Liver (tissue), 9 donors: Measurements from ENCODE around the gene BABAM1. TPM values are rescaled to one million over a fixed set of nuclear protein-coding genes. Genes with fewer than 3 reads are reported as not detected.

ENCODE experiments used
- DNase-seq: peaks from one replicate; pipeline ENCODE4 v3.0.0-alpha.2; 2017; ENCODE audit warnings: low spot score
- H3K27ac ChIP-seq, 2 donors: one replicate each; pipeline ENCODE4 v1.7.0; 2013; ENCODE audit warnings: inconsistent platforms in 2 of 2, low read length in 2 of 2, control low read depth in 1 of 2, low read depth in 1 of 2, mild to moderate bottlenecking in 1 of 2
- H3K27me3 ChIP-seq, 4 donors: one replicate each; pipeline versions ENCODE4 v1.6.1 to v1.7.0; 2013; ENCODE audit warnings: low read length in 3 of 4, inconsistent platforms in 1 of 4, mild to moderate bottlenecking in 1 of 4, moderate library complexity in 1 of 4; ENCODE audit not compliant: control insufficient read depth in 4 of 4, insufficient read depth in 4 of 4
- H3K36me3 ChIP-seq, 4 donors: one replicate each; pipeline versions ENCODE4 v1.6.1 to v1.7.0; 2013; ENCODE audit warnings: low read length in 3 of 4, mild to moderate bottlenecking in 3 of 4, low read depth in 1 of 4, moderate library complexity in 1 of 4; ENCODE audit not compliant: control insufficient read depth in 4 of 4, insufficient read depth in 3 of 4
- H3K4me1 ChIP-seq, 4 donors: one replicate each; pipeline versions ENCODE4 v1.6.1 to v1.7.0; 2013; ENCODE audit warnings: low read length in 3 of 4, mild to moderate bottlenecking in 3 of 4, moderate library complexity in 1 of 4; ENCODE audit not compliant: control insufficient read depth in 4 of 4, insufficient read depth in 4 of 4
- H3K4me3 ChIP-seq, 3 donors: one replicate each; pipeline versions ENCODE4 v1.6.1 to v1.7.0; 2013; ENCODE audit warnings: low read length in 3 of 3, control low read depth in 1 of 3, low read depth in 1 of 3, mild to moderate bottlenecking in 1 of 3
- H3K9ac ChIP-seq, 2 donors: one replicate each; pipeline ENCODE4 v1.7.0; 2013; ENCODE audit warnings: low read length in 2 of 2, mild to moderate bottlenecking in 2 of 2, moderate library complexity in 2 of 2, control low read depth in 1 of 2, low read depth in 1 of 2
- H3K9me3 ChIP-seq, 4 donors: one replicate each; pipeline versions ENCODE4 v1.6.1 to v1.7.0; 2013; ENCODE audit warnings: low read length in 3 of 4; ENCODE audit not compliant: control insufficient read depth in 4 of 4
- ATF3 ChIP-seq: IDR thresholded peaks from 2 replicates; pipeline ENCODE4 v1.6.1; 2016; ENCODE audit warnings: antibody characterized with exemption
- CTCF ChIP-seq: fragments of 150-350 bp; IDR thresholded peaks from 2 replicates; pipeline ENCODE4 v1.5.1; 2017; ENCODE audit warnings: improper control_type of control experiment, low read depth, low read length; ENCODE audit not compliant: missing input control
- EGR1 ChIP-seq, 2 donors: IDR thresholded peaks; 2 replicates each; pipeline ENCODE4 v1.6.1; 2016 to 2018; ENCODE audit warnings: antibody characterized with exemption in 2 of 2, low read depth in 2 of 2
- FOXA1 ChIP-seq: IDR thresholded peaks from 2 replicates; pipeline ENCODE4 v1.6.1; 2016; ENCODE audit warnings: antibody characterized with exemption
- FOXA2 ChIP-seq: IDR thresholded peaks from 2 replicates; pipeline ENCODE4 v1.6.1; 2016; ENCODE audit warnings: antibody characterized with exemption
- GABPA ChIP-seq, 2 donors: IDR thresholded peaks in 1 of 2; conservative IDR thresholded peaks in 1 of 2; 2 replicates each; pipeline ENCODE4 v1.6.1; 2016; ENCODE audit warnings: antibody characterized with exemption in 2 of 2, mild to moderate bottlenecking in 1 of 2, moderate library complexity in 1 of 2
- HNF4A ChIP-seq, 2 donors: conservative IDR thresholded peaks; 2 replicates each; pipeline ENCODE4 v1.6.1; 2016; ENCODE audit warnings: antibody characterized with exemption in 2 of 2, mild to moderate bottlenecking in 2 of 2
- HNF4G ChIP-seq: IDR thresholded peaks from 2 replicates; pipeline ENCODE4 v1.6.1; 2016; ENCODE audit warnings: antibody characterized with exemption
- JUND ChIP-seq, 2 donors: IDR thresholded peaks; 2 replicates each; pipeline ENCODE4 v1.6.1; 2016; ENCODE audit warnings: antibody characterized with exemption in 2 of 2
- NR2F2 ChIP-seq: IDR thresholded peaks from 2 replicates; pipeline ENCODE4 v1.6.1; 2016; ENCODE audit warnings: antibody characterized with exemption
- RAD21 ChIP-seq, 2 donors: IDR thresholded peaks; 2 replicates each; pipeline ENCODE4 v1.6.1; 2016; ENCODE audit warnings: antibody characterized with exemption in 2 of 2, mild to moderate bottlenecking in 2 of 2
- RXRA ChIP-seq, 2 donors: IDR thresholded peaks; 2 replicates each; pipeline ENCODE4 v1.6.1; 2017 to 2018; ENCODE audit warnings: antibody characterized with exemption in 2 of 2, mild to moderate bottlenecking in 1 of 2
- SP1 ChIP-seq: IDR thresholded peaks from 2 replicates; pipeline ENCODE4 v1.6.1; 2018; ENCODE audit warnings: antibody characterized with exemption, mild to moderate bottlenecking
- TAF1 ChIP-seq: conservative IDR thresholded peaks from 2 replicates; pipeline ENCODE4 v1.6.1; 2016; ENCODE audit warnings: antibody characterized with exemption, mild to moderate bottlenecking
- YY1 ChIP-seq: IDR thresholded peaks from 2 replicates; pipeline ENCODE4 v1.6.1; 2016; ENCODE audit warnings: antibody characterized with exemption, mild to moderate bottlenecking
- WGBS: extraction: QIAGEN DNeasy Blood & Tissue Kit; methylation state at CpG from one replicate; pipeline ENCODE4 v1.1.7; 2013; 5-methylcytosine and 5-hydroxymethylcytosine counted together
- polyA plus RNA-seq, 2 donors: library from polyadenylated mRNA; stranded (reverse) in 1 of 2; unstranded in 1 of 2; fragments of 200-250 nt in 1 of 2; fragments of >200 nt in 1 of 2; fragmentation: Nextera tagmentation in 1 of 2; extraction: Ambion mirVana in 1 of 2; gene quantifications; one replicate each; pipeline versions ENCODE4 v1.2.1 to v1.2.3, GENCODE V29; 2013 to 2015
- total RNA-seq, 2 donors: library from RNA; depleted of rRNA; stranded (reverse); fragments of >200 nt; gene quantifications; one replicate each; pipeline ENCODE4 v1.2.3, GENCODE V29; 2014
- TF ChIP-seq, protein P1 (sequence below): IDR thresholded peaks from 2 replicates; pipeline ENCODE4 v1.6.1; 2016; ENCODE audit warnings: antibody characterized with exemption
- TF ChIP-seq, protein P2 (sequence below): IDR thresholded peaks from 2 replicates; pipeline ENCODE4 v1.6.1; 2016; ENCODE audit warnings: antibody characterized with exemption, mild to moderate bottlenecking
- TF ChIP-seq, protein P3 (sequence below): IDR thresholded peaks from 2 replicates; pipeline ENCODE4 v1.6.1; 2016; ENCODE audit warnings: antibody characterized with exemption
- donor health status: healthy.
- donor health status: healthy.
- donor health status: healthy.
- donor health status: healthy.
- donor health status: healthy.

BABAM1 gene
- total RNA-seq (10 to 100 TPM; 29.3 to 47.0 TPM), polyA plus RNA-seq (10 to 100 TPM; 31.3 to 35.7 TPM)

- TF ChIP-seq HNF4G (no peak), YY1 (peak; percentile 99), JUND (IDR thresholded peaks at IDR 0.05) (no peak), GABPA (IDR thresholded peaks at IDR 0.05 in 1 of 2, conservative IDR thresholded peaks at IDR 0.05 in 1 of 2) (peak; percentile 83 to 96), EGR1 (IDR thresholded peaks at IDR 0.05; ENCODE audit: low read depth in 2 of 2) (no peak), ATF3 (peak; percentile 27), TAF1 (no peak), FOXA1 (no peak), NR2F2 (peak; percentile 39), RAD21 (IDR thresholded peaks at IDR 0.05) (peak in 1 of 2 donors; percentile 5), HNF4A (conservative IDR thresholded peaks at IDR 0.05) (peak; percentile 14 to 17), FOXA2 (no peak), SP1 (peak; percentile 100), RXRA (IDR thresholded peaks at IDR 0.05) (peak; percentile 28 to 37), CTCF (no peak)
- TF ChIP-seq, protein P1, sequence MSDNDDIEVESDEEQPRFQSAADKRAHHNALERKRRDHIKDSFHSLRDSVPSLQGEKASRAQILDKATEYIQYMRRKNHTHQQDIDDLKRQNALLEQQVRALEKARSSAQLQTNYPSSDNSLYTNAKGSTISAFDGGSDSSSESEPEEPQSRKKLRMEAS, result peak; percentile 51
- TF ChIP-seq, protein P2, sequence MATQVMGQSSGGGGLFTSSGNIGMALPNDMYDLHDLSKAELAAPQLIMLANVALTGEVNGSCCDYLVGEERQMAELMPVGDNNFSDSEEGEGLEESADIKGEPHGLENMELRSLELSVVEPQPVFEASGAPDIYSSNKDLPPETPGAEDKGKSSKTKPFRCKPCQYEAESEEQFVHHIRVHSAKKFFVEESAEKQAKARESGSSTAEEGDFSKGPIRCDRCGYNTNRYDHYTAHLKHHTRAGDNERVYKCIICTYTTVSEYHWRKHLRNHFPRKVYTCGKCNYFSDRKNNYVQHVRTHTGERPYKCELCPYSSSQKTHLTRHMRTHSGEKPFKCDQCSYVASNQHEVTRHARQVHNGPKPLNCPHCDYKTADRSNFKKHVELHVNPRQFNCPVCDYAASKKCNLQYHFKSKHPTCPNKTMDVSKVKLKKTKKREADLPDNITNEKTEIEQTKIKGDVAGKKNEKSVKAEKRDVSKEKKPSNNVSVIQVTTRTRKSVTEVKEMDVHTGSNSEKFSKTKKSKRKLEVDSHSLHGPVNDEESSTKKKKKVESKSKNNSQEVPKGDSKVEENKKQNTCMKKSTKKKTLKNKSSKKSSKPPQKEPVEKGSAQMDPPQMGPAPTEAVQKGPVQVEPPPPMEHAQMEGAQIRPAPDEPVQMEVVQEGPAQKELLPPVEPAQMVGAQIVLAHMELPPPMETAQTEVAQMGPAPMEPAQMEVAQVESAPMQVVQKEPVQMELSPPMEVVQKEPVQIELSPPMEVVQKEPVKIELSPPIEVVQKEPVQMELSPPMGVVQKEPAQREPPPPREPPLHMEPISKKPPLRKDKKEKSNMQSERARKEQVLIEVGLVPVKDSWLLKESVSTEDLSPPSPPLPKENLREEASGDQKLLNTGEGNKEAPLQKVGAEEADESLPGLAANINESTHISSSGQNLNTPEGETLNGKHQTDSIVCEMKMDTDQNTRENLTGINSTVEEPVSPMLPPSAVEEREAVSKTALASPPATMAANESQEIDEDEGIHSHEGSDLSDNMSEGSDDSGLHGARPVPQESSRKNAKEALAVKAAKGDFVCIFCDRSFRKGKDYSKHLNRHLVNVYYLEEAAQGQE, result peak; percentile 50
- TF ChIP-seq, protein P3, sequence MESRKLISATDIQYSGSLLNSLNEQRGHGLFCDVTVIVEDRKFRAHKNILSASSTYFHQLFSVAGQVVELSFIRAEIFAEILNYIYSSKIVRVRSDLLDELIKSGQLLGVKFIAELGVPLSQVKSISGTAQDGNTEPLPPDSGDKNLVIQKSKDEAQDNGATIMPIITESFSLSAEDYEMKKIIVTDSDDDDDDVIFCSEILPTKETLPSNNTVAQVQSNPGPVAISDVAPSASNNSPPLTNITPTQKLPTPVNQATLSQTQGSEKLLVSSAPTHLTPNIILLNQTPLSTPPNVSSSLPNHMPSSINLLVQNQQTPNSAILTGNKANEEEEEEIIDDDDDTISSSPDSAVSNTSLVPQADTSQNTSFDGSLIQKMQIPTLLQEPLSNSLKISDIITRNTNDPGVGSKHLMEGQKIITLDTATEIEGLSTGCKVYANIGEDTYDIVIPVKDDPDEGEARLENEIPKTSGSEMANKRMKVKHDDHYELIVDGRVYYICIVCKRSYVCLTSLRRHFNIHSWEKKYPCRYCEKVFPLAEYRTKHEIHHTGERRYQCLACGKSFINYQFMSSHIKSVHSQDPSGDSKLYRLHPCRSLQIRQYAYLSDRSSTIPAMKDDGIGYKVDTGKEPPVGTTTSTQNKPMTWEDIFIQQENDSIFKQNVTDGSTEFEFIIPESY, result no peak
- Histone ChIP-seq H3K27ac (peak within 1 kb of the TSS in 1 of 2 donors; percentile 76), H3K9ac (peak within 1 kb of the TSS; percentile 66 to 95), H3K4me3 (peak within 1 kb of the TSS; percentile 81 to 100 (median 94)), H3K9me3 (no peaks in the 10 kb centered on the region), H3K27me3 (no peaks in the 10 kb centered on the region), H3K4me1 (peaks cover 3 to 11% (median 10%) of the 10 kb centered on the region in 4 donors), H3K36me3 (peaks cover 0 to 12% (median 6%) of the 10 kb centered on the region in 4 donors)
- WGBS, result under 1% methylated on average over 27 of the region's 27 CpGs
- DNase-seq, result peak; percentile 93
Measured at GRCh38 chr19:17266975-17267788, at the start of gene BABAM1. TSS of gene BABAM1 (plus strand) at chr19:17267443. CDS start at chr19:17268807, 1,364 bp downstream.
